Stimulated activated CD8-positive, alpha-beta memory T cell treated with anti-CD3 and anti-CD28 coated beads, Interleukin-7, amount 100 ng/mL, for 4 hours (primary cell): Measurements from ENCODE around the gene SP140L.
"Not testable (repeated sequence)": the region's sequence is repeated elsewhere in the genome, so short reads cannot be mapped to it uniquely, and the experiment has no call there.

Source experiments
- DNase-seq, 2 donors: peaks; one replicate each; pipeline ENCODE4 v3.0.0-alpha.2; 2020; ENCODE audit warnings: low read depth in 2 of 2

The SP140L gene

DNA sequence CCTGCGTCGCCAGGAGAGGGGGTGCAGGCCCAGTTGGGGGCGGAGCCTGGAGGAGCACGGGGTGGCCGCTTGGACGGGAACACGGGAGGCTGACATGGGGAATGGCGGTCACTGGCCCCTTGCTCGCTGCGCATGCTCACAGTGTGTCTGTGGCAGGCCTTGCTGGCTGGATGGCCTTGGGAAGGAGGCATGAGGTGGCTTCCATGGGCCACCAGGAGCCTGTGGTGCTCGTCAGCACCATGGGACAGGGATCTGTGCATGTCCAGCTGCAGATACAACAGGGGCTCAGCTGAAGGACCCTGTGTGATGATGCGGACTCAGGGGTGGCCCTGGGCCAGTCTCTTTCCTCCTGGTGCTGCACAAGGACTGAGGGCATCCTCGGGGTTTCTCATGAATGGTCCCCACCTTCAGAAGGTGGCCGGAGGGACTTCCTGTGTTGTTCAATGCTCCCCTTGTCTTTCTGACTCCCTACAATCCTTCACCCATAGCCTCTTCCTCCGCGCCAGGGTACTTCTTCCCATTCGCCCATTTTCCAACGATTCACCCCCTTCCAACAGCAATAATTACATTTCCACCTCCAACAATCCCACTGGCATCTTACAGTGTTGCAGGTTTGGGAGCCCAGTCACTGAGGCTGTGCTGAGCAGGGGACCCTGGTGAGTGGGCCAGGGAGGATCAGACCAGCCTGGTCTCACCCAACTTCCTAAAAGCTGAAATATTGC is 3.4 kb upstream of the SP140L start:
- DNase-seq, result no peak

DNA sequence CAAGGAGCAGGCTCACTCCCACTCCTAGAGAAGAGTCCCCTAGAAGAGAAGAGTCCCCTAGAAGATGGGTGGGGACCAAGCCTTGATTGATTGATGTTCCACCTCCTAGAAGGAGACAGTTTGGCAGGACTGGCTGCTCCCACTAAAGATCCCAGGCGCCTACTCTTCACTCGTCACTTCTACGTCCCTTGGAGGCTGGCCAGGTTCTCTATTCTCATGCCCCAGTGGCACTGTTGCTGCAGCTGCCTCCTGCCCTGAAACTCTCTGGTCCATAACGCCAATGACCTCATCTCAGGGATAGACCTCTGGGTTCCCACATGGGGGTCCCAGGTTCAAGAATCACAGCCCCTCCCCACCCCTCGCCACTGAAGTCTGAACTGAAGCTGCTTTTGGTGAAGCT is 2.5 kb upstream of the SP140L start:
- no peak for DNase-seq

DNA sequence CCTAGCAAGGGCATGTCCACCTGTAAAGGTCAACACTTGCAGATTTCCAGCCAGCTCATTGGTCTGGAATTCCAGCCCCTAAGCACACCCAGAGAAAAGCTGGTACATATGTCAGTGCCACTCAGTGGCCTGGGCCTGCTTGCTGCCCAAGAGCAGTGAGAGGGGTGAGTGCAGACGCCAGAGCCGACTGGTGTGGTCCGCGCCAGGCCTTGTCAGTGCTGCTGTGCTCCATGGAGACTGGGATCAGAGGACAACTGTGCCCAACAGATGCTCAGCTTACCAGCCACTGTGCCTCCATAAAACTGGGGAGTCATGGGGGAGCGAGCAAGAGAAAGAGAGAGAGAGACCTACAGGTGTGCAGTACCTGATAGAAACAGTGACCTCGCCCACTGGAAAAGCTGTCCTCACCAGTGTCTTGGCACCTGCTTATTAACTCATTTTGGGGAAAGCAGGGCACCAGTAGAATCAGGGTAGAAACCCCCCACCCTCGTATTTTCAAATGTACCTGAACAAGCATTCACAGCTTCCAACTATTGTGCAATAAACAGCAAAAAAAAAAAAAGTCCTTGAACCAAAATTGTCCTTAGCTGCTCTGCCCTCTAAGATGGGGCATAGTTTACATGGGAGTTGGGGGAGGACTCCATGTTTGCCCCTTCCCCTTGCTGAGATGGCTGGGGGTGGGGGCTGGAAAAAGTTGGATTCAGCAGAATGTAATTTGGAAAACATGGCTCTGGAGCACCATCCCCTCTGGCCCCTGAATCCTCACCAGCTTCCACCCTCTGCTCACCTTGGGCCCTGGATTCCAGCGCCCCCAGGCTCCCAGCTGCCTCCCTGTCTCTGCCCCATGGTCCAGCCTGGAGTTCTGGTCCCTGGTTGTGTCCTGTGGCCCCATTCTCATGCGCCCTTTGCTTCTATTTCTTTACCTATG is 1.4 kb upstream of the SP140L start:
- no peak for DNase-seq

DNA sequence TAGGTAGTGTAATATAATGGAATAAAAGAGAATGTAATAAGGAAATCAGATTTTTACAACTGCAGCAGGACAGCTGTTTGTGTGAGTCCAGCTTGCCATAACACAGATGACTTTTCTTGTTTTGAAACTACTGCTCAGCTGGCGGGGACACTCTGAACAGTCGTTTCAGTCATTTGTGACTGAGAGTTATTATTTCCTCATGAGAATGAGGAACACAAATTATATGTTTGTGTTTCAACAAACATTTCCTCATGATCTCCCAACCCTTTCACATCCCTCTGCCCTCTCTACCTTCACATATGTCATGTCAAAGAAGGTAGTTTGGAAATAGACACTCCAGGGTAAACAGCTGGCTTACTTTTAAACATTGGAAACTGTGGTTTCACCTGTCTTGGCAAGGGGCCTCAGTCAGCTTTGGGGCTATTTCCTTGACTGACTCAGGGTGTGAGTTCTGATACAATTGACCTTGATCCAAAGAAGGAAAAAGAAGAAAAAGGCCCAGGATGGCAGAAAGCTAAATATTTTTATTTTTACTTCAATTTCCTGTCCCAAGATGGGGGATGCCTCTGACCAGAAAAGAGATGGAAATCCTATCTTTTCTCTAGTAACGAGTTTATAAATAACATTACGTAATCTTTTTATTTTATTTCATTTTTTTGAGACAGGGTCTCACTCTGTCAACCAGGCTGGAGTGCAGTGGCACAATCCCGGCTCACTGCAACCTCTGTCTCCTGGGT is 593 bp downstream of the SP140L start:
- no peak for DNase-seq

DNA sequence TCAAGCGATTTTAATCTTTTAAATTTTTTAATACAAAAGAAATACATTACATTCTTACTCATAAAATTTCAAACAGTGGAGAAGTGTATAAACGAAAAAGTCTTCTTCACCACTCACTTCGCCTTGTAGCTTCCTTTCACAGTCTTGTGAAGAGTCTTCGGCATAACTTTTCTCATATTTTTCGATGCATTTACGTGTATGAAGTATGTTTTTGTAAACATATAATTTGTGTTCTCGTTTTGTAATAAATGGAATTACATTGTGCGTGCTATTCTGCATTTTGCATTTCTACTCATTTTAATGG is 1.1 kb downstream of the SP140L start:
- no peak for DNase-seq

DNA sequence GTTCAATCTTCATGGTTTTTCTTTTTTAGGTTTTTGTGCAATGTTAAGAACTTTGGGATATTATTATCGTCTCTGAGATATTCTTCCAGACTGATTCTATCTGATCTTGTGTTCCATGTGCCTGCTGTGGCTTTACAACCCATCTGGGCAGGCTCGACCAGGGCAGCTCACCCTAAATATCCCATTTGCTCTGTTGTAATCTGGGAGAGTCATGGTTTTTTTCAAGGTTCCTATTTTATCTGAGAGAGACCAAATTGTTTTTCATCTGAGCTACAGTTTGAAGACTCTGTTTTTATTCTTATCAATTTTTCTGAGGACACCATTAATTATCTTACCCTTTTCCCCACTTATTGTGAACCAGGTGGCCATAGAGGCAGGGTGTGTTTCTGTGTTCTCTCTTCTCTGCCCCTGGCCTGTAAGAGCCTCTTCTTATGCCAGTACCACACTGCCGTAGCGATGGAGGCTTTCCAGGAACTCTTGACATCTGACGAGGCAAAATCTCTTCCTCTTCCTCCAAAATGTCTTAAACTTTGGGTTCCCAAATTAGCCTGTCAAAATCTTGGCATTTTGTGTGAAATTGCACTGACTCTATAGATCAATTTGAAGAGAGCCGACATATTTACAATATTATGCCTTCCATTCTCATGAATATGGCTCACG is 3.1 kb downstream of the SP140L start:
- DNase-seq, result no peak

DNA sequence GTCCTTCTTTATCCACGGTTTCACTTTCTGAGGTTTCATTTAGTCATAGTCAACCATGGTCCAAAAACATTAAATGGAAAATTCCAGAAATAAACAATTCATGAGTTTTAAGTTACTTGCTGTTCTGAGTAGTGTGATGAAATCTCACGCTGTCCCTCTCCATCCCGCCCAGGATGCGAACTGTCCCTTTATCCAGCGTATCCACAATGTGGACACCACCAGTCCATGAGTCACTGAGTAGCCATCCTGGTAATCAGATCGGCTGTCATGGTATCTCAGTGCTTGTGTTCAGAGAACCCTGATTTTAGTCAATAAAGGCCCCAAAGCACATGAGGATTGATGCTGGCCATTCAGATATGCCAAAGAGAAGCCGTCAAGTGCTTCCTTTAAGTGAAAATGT is 3.7 kb downstream of the SP140L start:
- no peak for DNase-seq

DNA sequence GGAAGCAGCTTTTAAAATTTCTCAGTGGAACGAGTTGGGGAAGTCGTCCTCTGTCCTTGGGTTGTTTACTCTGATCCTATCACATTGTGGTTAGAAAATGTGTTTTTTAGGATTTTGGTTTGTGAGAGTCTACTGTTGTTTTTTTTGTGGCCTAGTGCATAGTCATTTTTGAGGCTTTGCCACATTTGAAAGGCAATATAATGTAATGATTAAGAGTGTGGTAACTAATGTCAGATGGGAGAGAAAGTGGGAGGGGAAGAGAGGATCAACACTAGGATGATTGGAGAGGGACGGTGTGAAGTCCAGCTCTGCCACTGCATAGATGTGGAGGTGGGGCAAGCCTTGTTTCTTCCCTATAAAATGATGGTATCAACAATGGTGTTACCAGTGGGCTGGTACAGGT is 8.5 kb downstream of the SP140L start:
- no peak for DNase-seq

DNA sequence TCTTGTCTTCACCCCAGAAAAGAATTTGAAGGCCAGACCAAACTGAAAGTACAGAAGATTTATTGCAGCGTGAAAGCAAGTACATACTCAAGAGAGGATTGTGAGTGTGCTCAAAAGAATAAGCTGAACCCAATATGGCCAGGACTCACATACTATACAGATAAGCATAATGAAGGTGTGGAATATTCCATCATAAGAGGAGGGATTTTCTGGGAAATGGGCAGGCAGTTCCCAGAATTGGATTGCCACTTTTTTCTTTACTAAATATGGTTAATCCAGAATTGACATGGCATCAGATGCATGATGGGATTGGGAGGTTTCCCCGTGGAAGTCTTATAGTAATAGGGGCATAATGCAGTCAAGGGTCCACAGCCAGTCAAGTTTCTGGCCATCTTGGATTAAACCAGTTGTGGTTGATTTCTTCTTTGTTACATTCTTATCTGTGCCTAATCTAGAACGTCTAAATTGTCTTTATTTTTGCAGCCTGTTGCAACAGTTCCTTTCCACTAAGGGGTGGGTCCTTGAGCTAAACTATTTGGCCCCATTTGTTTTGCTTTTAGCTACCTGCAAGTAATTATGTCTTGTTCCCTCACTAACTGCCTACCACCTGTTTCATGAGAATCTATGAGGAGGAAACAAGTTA is 9.0 kb downstream of the SP140L start:
- DNase-seq, result no peak

DNA sequence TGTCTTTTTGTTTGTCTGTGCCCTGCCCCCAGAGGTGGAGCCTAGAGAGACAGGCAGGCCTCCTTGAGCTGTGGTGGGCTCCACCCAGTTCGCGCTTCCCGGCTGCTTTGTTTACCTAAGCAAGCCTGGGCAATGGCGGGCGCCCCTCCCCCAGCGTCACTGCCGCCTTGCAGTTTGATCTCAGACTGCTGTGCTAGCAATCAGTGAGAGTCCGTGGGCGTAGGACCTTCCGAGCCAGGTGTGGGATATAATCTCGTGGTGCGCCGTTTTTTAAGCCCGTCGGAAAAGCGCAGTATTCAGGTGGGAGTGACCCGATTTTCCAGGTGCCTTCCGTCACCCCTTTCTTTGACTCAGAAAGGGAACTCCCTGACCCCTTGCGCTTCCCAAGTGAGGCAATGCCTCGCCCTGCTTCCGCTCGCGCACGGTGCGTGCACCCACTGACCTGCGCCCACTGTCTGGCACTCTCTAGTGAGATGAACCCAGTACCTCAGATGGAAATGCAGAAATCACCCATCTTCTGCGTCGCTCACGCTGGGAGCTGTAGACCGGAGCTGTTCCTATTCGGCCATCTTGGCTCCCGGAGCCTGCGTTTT is 15.0 kb downstream of the SP140L start:
- not testable (repeated sequence) for DNase-seq

DNA sequence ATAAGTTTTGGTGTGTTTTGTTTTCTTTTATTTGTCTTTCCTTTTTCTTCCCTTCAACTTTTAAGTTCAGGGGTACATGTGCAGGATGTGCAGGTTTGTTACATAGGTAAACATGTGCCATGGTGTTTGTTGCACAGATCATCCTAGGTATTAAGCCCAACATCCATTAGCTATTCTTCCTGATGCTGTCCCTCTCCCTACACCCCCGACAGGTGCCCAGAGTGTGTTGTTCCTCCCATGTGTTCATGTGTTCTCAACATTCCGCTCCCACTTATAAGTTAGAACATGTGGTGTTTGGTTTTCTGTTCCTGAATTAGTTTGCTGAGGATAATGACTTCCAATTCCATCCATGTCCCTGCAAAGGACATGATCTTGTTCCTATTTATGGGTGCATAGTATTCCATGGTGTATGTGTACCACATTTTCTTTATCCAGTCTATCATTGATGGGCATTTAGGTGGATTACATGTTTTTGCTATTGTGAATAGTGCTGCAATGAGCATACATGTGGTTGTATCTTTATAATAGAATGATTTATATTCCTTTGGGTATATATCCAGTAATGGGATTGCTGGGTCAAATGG is 16.1 kb downstream of the SP140L start:
- not testable (repeated sequence) for DNase-seq

DNA sequence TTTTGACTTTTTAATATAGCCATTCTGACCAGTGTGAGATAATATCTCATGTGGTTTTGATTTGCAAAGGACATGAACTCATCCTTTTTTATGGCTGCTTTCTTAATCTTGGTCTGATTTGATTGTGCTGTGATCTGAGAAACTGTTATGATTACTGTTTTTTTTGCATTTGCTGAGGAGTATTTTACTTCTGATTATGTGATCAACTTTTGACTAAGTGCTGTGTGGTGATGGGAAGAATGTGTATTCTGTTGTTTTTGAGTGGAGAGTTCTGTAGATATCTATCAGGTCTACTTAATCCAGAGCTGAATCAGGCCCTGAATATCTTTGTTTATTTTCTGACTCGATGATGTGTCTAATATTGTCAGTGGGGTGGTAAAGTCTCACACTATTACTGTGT is 16.8 kb downstream of the SP140L start:
- DNase-seq, result no peak

DNA sequence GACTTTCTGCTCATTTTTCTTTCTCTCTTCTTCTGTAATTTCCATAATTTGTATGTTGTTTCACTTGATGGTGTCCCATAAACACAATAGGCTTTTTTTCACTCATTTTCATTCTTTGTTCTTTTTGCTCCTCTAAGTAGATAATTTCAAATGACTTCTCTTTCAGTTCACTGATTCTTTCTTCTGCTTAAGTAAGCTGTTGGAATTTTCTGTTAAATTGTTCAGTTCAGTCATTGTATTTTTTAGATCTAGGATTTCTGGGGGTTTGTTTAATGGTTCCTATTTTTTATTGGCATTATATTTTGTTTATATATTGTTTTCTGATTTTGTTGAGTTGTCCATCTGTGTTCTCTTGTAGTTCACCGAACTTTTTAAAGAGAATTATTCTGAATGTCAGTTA is 19.5 kb downstream of the SP140L start:
- DNase-seq, result no peak

DNA sequence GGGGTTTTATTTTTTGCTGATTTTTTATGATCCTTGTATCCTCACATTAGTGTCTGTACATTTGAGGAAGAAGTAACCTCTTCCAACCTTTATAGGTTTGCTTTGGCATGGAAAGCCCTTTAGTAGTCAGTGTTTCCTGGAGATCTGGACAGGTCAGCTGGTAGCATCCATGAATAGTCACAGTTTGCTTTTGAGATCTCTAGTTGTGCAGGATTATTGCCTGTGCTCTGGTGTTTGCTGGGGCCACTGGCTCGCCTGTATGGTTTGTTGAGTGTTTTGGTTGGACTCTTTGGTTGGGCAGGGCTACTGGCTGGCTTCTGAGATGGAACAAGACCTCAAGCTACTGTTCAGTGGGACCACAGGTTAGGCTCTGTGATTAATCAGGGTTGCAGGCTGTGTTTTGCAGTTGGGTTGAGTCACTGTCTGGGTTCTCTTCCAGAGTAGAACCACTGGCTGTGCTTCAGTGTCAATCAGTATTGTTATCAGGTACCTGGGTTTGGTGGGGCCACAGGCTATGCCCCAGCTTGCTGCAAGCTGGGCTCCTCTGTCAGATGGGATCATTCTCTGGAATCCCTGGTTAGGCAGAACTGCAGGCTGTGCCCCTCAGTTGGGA is 20.0 kb downstream of the SP140L start:
- DNase-seq, result no peak

DNA sequence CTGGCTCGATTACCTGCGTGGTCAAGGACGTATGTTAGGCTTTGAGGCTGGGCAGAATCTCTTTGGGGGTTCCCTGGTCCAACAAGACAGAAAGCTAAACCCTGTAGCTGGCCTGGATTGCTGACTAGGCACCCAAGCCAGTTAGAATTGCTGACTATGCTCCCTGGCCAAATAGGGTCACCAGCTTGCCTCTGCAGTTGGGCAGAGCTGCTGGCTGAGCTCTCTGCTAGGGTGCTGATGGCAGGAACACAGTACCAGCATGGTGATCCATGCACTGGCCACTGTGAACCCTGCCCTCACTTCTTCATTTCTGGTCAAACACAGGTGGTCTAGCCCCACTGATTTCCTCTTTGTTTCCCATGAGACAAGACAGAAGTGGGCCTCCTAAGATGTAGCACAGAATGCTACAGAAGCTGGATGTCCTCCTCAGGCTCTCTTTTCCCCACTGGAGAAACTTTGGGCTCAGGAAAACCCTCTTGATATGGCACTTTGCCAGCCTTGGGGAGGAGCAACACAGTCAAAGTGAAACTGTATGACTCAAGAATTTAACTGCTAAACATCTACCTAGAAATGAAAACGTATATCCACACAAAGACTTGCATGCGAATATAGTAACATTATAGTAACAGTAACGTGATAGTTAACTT is 20.8 kb downstream of the SP140L start:
- no peak for DNase-seq

DNA sequence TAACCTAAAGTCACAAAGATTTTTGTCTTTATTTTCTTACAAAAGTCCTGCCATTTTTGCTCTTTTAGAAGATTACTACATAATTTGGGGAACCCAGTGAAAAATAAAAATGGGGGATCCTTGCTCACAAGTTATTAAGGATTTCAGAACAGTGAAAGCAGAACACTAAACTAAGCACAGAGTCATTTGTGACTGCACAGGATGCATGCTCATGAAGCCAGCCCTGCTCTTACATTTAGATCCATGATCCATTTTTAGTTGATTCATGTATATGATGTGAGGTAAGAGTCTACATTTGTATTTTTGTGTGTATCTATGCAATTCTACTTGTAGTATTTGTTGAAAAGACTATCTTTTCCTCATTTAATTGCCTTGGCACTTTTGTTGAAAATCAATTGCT is 21.8 kb downstream of the SP140L start:
- no peak for DNase-seq

DNA sequence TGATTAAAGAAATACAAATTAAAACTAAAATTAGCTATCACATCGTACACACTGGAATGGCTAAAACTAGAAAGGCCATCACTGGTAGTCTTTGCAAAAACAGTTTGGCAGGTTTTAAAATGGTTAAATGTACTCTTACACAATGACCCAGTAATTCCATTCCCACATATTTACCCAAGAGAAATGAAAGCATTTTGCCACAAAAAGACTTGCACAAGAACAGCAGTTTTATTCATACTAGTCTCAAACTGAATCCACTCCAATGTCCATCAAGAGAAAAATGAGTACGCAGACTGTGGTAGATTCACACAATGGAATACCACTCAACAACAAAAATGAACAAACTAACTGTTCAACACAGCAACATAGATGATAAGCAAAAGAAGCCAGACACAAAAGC is 29.1 kb downstream of the SP140L start:
- no peak for DNase-seq

DNA sequence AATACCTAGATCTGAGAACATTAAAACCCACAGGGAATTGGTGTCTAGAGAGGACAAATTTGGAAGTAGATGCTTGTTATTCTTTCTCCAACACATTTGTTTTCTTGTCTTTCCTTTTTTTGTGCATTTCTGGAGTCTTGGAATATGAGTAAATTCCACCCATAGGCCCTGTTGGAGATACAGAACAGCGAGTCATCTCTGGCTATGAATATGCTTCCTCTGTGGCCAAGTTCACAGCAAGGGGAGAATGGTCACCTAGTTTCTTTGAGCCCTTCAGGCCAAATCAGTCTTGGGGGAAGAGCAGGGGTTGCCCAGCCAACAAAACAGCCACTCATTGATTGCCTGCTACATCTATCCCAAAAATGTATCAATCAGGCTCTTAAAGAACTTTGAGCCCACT is 31.3 kb downstream of the SP140L start:
- DNase-seq, result no peak

DNA sequence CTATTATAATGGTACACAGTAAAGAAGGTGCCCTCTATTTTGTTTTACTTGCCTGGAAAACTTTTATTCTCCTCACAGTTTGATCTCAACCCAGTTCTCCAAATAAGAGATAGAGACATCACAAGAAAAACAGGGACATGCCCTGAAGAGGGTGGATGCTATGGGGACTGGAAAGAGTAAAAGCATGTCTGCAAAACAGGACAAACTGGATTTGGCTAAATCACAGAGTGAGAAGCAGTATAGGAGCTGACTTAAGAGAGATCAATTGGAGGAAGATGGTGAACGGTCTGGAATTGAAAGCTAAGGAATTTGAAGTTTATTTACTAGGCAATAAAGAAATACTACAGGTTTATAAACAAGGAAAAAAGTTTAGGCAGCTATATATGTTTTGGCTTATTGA is 33.0 kb downstream of the SP140L start:
- no peak for DNase-seq
